PFSK-1 (cell line): ENCODE results near the gene ARL6IP6.

Experiments
- FOXP2 ChIP-seq: optimal IDR thresholded peaks from 2 replicates; pipeline ENCODE3; 2011; ENCODE audit warnings: borderline replicate concordance, control low read depth, inconsistent platforms; ENCODE audit not compliant: insufficient read depth; ENCODE audit errors: extremely low read length, extremely low read depth
- POLR2AphosphoS5 ChIP-seq: IDR thresholded peaks from 2 replicates; pipeline ENCODE4 v1.6.1; 2012; ENCODE audit warnings: low read depth, mild to moderate bottlenecking, control low read depth, low read length, moderate library complexity
- SIN3A ChIP-seq: IDR thresholded peaks from 2 replicates; pipeline ENCODE4 v1.6.1; 2012; ENCODE audit warnings: mild to moderate bottlenecking, low read length, moderate library complexity, borderline replicate concordance; ENCODE audit not compliant: insufficient read depth
- TAF1 ChIP-seq: IDR thresholded peaks from 2 replicates; pipeline ENCODE4 v1.6.1; 2012; ENCODE audit warnings: low read length, control low read depth, borderline replicate concordance; ENCODE audit not compliant: insufficient read depth
- TF ChIP-seq, protein P1 (sequence below), 2 experiments: IDR thresholded peaks; 2 replicates each; pipeline versions ENCODE4 v1.6.1 to v1.8.0; 2011 to 2012; ENCODE audit warnings: low read depth in 2 of 2, low read length in 2 of 2, control low read depth in 1 of 2, inconsistent platforms in 1 of 2, mild to moderate bottlenecking in 1 of 2, moderate library complexity in 1 of 2; ENCODE audit not compliant: insufficient read depth in 1 of 2

ARL6IP6 gene

DNA sequence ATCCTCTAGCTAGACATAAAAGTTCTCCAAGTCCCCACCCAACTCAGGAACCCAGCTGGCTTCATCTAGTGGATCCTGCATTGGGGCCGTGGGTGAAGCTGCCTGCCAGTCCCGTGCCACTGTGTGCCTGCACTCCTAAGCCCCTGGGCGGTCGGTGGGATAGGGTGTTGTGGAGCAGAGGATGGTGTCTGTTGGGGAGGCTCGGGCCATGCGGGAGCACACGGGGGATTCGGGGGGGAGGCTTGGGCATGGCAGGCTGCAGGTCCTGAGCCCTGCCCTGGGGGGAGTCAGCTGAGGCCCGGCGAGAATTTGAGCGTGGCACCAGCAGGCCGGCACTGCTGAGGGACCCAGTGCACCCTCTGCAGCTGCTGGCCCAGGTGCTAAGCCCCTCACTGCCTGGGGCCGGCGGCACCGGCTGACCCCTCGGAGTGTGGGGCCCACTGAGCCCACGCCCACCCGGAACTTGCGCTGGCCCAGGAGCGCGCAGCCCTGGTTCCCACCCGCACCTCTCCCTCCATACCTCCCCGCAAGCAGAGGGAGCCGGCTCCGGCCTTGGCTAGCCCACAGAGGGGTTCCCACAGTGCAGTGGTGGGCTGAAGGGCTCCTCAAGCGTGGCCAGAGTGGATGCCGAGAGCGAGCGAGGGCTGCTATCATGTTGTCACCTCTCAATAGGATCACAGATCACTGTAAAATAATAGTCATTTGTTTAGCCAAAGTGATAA lies 86.4 kb downstream of the ARL6IP6 start:
- TF ChIP-seq TAF1, result no peak
- TF ChIP-seq SIN3A, result no peak
- TF ChIP-seq, protein P1, sequence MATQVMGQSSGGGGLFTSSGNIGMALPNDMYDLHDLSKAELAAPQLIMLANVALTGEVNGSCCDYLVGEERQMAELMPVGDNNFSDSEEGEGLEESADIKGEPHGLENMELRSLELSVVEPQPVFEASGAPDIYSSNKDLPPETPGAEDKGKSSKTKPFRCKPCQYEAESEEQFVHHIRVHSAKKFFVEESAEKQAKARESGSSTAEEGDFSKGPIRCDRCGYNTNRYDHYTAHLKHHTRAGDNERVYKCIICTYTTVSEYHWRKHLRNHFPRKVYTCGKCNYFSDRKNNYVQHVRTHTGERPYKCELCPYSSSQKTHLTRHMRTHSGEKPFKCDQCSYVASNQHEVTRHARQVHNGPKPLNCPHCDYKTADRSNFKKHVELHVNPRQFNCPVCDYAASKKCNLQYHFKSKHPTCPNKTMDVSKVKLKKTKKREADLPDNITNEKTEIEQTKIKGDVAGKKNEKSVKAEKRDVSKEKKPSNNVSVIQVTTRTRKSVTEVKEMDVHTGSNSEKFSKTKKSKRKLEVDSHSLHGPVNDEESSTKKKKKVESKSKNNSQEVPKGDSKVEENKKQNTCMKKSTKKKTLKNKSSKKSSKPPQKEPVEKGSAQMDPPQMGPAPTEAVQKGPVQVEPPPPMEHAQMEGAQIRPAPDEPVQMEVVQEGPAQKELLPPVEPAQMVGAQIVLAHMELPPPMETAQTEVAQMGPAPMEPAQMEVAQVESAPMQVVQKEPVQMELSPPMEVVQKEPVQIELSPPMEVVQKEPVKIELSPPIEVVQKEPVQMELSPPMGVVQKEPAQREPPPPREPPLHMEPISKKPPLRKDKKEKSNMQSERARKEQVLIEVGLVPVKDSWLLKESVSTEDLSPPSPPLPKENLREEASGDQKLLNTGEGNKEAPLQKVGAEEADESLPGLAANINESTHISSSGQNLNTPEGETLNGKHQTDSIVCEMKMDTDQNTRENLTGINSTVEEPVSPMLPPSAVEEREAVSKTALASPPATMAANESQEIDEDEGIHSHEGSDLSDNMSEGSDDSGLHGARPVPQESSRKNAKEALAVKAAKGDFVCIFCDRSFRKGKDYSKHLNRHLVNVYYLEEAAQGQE (IDR thresholded peaks at IDR 0.05; ENCODE audit: insufficient read depth in 1 of 2, low read depth in 2 of 2, low read length in 2 of 2), result no peak
- no peak for TF ChIP-seq FOXP2
- TF ChIP-seq POLR2AphosphoS5, result no peak

DNA sequence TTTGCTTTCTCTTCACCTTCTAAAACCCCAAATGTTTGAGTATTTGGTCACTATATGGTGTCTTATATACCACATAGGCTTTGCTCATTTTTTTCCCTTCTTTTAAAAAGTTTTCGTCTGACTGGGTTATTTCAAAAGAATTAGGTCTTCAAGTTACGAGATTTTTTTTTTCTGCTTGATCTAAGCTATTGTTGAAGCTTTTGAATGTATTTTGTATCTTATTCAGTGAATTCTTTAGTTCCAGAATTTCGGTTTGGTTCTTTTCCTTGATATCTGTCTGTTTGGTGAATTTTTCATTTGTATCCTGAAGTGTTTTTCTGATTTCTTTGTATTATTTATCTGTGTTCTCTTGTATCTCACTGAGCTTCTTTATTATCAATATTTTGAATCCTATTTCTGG lies 93.5 kb downstream of the ARL6IP6 start:
- TF ChIP-seq, protein P1 (IDR thresholded peaks at IDR 0.05; ENCODE audit: insufficient read depth in 1 of 2, low read depth in 2 of 2, low read length in 2 of 2), result no peak
- TF ChIP-seq SIN3A (no peak), FOXP2 (no peak), POLR2AphosphoS5 (no peak), TAF1 (no peak)
